B cell (primary cell): Measurements from ENCODE around the gene STEAP4. TPM values are rescaled to one million over a fixed set of nuclear protein-coding genes. Genes with fewer than 3 reads are reported as not detected.
"Not testable (repeated sequence)": the region's sequence is repeated elsewhere in the genome, so short reads cannot be mapped to it uniquely, and the experiment has no call there.

Experiments
- ATAC-seq: fragments of 200-7000 bp; cut with Tn5 transposase; one replicate; pipeline ENCODE4 v1.10.0; 2021; ENCODE audit warnings: low read depth, mild to moderate bottlenecking, moderate number of reproducible peaks, moderate library complexity
- CTCF ChIA-PET: fragments of 350-600 bp; sonication (Branson Sonifier 250); formaldehyde crosslinking; loops from one replicate; lab custom pipeline; 2021; ENCODE audit warnings: antibody characterized with exemption, inconsistent platforms; lab: Charles Lee
- POLR2A ChIA-PET: fragments of 350-600 bp; sonication (Branson Sonifier 250); formaldehyde crosslinking; loops from one replicate; lab custom pipeline; 2021; ENCODE audit warnings: antibody characterized with exemption; lab: Charles Lee
- DNase-seq: peaks from one replicate; pipeline ENCODE4 v3.0.0; 2013
- H2AFZ ChIP-seq: 2 replicates; pipeline ENCODE4 v1.6.1; 2012; ENCODE audit warnings: mild to moderate bottlenecking, low read depth, low read length; ENCODE audit not compliant: insufficient read depth, poor library complexity, severe bottlenecking
- H3K27ac ChIP-seq, 2 donors: 1 replicate in 1 of 2; 2 replicates in 1 of 2; pipeline ENCODE4 v1.5.1; 2012 to 2013; ENCODE audit warnings: low read length in 2 of 2, mild to moderate bottlenecking in 2 of 2, moderate library complexity in 1 of 2
- H3K27me3 ChIP-seq, 4 experiments: fragments of 200-600 bp in 1 of 4; sonication (generic) in 1 of 4; replicated peaks in 1 of 4; 1 replicate in 2 of 4; 2 replicates in 2 of 4; pipeline versions ENCODE4 v1.6.1 to v1.7.0; 2013 to 2016; ENCODE audit warnings: low read length in 3 of 4, mild to moderate bottlenecking in 2 of 4, mixed read lengths in 1 of 4, moderate library complexity in 1 of 4; ENCODE audit not compliant: insufficient read depth in 4 of 4, control insufficient read depth in 3 of 4; ENCODE audit errors: control extremely low read depth in 1 of 4
- H3K36me3 ChIP-seq, 2 experiments: replicated peaks in 1 of 2; 1 replicate in 1 of 2; 2 replicates in 1 of 2; pipeline versions ENCODE4 v1.6.1 to v1.7.1; 2013; ENCODE audit warnings: low read length in 1 of 2; ENCODE audit not compliant: insufficient read depth in 2 of 2, control insufficient read depth in 1 of 2; ENCODE audit errors: control extremely low read depth in 1 of 2, extremely low read depth in 1 of 2
- H3K4me1 ChIP-seq, 2 donors: fragments of 200-600 bp in 1 of 2; sonication (generic) in 1 of 2; 1 replicate in 1 of 2; 2 replicates in 1 of 2; pipeline versions ENCODE4 v1.5.1 to v1.6.1; 2013 to 2017; ENCODE audit warnings: low read length in 2 of 2; ENCODE audit not compliant: control insufficient read depth in 2 of 2, insufficient read depth in 2 of 2
- H3K4me2 ChIP-seq: replicated peaks from 2 replicates; pipeline ENCODE3; 2012; ENCODE audit warnings: mild to moderate bottlenecking, low read depth, low read length; ENCODE audit not compliant: poor library complexity, severe bottlenecking
- H3K4me3 ChIP-seq, 5 experiments: fragments of 200-600 bp in 1 of 5; sonication (generic) in 1 of 5; 1 replicate in 3 of 5; 2 replicates in 2 of 5; pipeline versions ENCODE4 v1.5.1 to v1.7.0; 2011 to 2016; ENCODE audit warnings: low read length in 4 of 5, mild to moderate bottlenecking in 4 of 5, low read depth in 2 of 5, control low read depth in 1 of 5, moderate library complexity in 1 of 5; ENCODE audit not compliant: insufficient read depth in 1 of 5; ENCODE audit errors: control extremely low read depth in 1 of 5, extremely low read depth in 1 of 5
- H3K79me2 ChIP-seq: fragments of 200-600 bp; sonication (generic); one replicate; pipeline ENCODE4 v1.6.0; 2016; ENCODE audit warnings: low read length; ENCODE audit not compliant: control insufficient read depth, insufficient read depth
- H3K9ac ChIP-seq: fragments of 200-600 bp; sonication (generic); 2 replicates; pipeline ENCODE4 v1.6.1; 2017; ENCODE audit warnings: mild to moderate bottlenecking, low read length, moderate library complexity
- H3K9me3 ChIP-seq, 3 donors: one replicate each; pipeline versions ENCODE4 v1.6.1 to v1.7.1; 2013; ENCODE audit warnings: low read length in 2 of 3; ENCODE audit not compliant: control insufficient read depth in 2 of 3, insufficient read depth in 1 of 3; ENCODE audit errors: control extremely low read depth in 1 of 3
- H4K20me1 ChIP-seq: 2 replicates; pipeline ENCODE4 v1.6.0; 2012; ENCODE audit warnings: mild to moderate bottlenecking, low read length; ENCODE audit not compliant: insufficient read depth, control insufficient read depth, poor library complexity, severe bottlenecking
- H3K27ac Mint-ChIP-seq: one replicate; pipeline ENCODE4 v1.8.0; 2021; ENCODE audit warnings: mixed read lengths
- H3K27me3 Mint-ChIP-seq: one replicate; pipeline ENCODE4 v1.8.0; 2021; ENCODE audit warnings: mixed read lengths
- H3K4me1 Mint-ChIP-seq: one replicate; pipeline ENCODE4 v1.8.0; 2021; ENCODE audit warnings: mixed read lengths
- H3K4me3 Mint-ChIP-seq: one replicate; pipeline ENCODE4 v1.8.0; 2021; ENCODE audit warnings: mixed read lengths
- H3K9me3 Mint-ChIP-seq: one replicate; pipeline ENCODE4 v1.8.0; 2022; ENCODE audit warnings: mixed read lengths; ENCODE audit not compliant: insufficient read depth
- EZH2 ChIP-seq: IDR thresholded peaks from 2 replicates; pipeline ENCODE4 v1.6.1; 2012; ENCODE audit warnings: borderline replicate concordance, low read depth, mild to moderate bottlenecking, moderate library complexity, low read length; ENCODE audit not compliant: insufficient read depth, poor library complexity, severe bottlenecking
- WGBS: methylation state at CpG from one replicate; pipeline ENCODE4 v1.1.5; 2013; ENCODE audit warnings: missing lambda C conversion rate; ENCODE audit not compliant: insufficient coverage; 5-methylcytosine and 5-hydroxymethylcytosine counted together
- intact Hi-C: fragments of 100-400 bp; cut with micrococcal nuclease; formaldehyde crosslinking; loops from one replicate; pipeline ENCODE4 v1.10.0; 2022
- polyA plus RNA-seq: library from polyadenylated mRNA; depleted of rRNA; stranded (reverse); fragments of >200 nt; gene quantifications from 2 replicates; pipeline ENCODE4 v1.2.3, GENCODE V29; 2012
- total RNA-seq, 2 donors: library from RNA; stranded (reverse); fragments of 120-200 nt in 1 of 2; gene quantifications; 1 replicate in 1 of 2; 2 replicates in 1 of 2; pipeline versions ENCODE4 v1.2.3 to v1.2.4, GENCODE V29; 2013 to 2022
- TF ChIP-seq, protein P1 (sequence below): fragments of 200-600 bp; IDR thresholded peaks from one replicate; pipeline ENCODE4 v1.8.0; 2022; ENCODE audit warnings: antibody characterized with exemption, mild to moderate bottlenecking

Gene STEAP4
- total and polyA plus RNA-seq, 2 donors (not counting 1 experiment from before 2014, with no cell fraction given), result 0.04 TPM; not detected in 1

DNA sequence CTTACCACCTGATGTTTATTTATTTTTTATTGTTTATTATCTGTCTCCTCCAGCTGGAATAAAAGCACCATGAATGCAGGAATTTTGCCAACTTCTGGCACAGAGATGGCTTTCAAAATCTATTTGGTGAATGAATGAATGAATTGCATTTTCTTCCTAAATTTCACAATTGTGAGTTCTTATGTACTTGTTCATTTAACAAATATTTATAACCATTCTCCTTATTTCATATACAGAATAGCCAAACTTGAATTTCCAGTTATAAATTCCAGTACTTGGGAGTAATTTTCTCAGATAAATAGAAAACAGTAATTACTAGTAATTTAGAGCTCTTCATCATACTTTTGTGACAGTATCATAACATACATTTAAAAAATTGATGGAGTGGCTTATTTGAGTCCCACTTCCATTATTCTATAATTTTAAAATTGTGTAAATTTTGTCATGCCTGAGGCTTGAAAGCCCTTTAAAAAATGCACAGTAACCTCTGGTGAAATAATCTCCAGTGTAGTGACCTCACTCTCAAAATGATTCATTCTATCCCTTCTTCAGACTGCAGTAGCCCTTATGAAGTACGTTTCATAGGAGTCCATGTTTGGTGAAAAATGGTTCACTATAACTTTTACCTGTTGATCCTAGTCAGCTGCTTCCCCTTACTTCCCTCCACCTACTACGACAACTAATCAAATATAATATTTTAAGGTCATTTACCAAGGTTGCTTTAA, 46.9 kb downstream of the STEAP4 start:
- no peak overlapping the region for H3K27ac Mint-ChIP-seq
- Histone ChIP-seq H3K4me2 (no peak overlapping the region), H3K9ac (no peak overlapping the region), H2AFZ (no peak overlapping the region), H3K79me2 (no peaks in the 10 kb centered on the region), H3K27me3 (peaks cover 0 to 2% (median 0%) of the 10 kb centered on the region in 4 experiments), H3K4me1 (no peaks in the 10 kb centered on the region), H4K20me1 (no peaks in the 10 kb centered on the region), H3K27ac (no peak overlapping the region), H3K9me3 (peaks cover 0 to 7% (median under 1%) of the 10 kb centered on the region in 3 donors), H3K4me3 (no peak overlapping the region), H3K36me3 (no peaks in the 10 kb centered on the region)
- H3K27me3 Mint-ChIP-seq, result peaks cover 17% of the 10 kb centered on the region
- ATAC-seq, result no peak
- H3K4me1 Mint-ChIP-seq, result no peaks in the 10 kb centered on the region
- peaks cover 2% of the 10 kb centered on the region for H3K9me3 Mint-ChIP-seq
- 80% methylated on average over 1 of the region's 2 CpGs for WGBS
- ChIA-PET POLR2A (no interaction called here), CTCF (no interaction called here)
- H3K4me3 Mint-ChIP-seq, result no peak overlapping the region
- intact Hi-C loops, result no loop called here
- TF ChIP-seq EZH2, result no peak
- TF ChIP-seq, protein P1, sequence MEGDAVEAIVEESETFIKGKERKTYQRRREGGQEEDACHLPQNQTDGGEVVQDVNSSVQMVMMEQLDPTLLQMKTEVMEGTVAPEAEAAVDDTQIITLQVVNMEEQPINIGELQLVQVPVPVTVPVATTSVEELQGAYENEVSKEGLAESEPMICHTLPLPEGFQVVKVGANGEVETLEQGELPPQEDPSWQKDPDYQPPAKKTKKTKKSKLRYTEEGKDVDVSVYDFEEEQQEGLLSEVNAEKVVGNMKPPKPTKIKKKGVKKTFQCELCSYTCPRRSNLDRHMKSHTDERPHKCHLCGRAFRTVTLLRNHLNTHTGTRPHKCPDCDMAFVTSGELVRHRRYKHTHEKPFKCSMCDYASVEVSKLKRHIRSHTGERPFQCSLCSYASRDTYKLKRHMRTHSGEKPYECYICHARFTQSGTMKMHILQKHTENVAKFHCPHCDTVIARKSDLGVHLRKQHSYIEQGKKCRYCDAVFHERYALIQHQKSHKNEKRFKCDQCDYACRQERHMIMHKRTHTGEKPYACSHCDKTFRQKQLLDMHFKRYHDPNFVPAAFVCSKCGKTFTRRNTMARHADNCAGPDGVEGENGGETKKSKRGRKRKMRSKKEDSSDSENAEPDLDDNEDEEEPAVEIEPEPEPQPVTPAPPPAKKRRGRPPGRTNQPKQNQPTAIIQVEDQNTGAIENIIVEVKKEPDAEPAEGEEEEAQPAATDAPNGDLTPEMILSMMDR, result no peak
- DNase-seq, result no peak

DNA sequence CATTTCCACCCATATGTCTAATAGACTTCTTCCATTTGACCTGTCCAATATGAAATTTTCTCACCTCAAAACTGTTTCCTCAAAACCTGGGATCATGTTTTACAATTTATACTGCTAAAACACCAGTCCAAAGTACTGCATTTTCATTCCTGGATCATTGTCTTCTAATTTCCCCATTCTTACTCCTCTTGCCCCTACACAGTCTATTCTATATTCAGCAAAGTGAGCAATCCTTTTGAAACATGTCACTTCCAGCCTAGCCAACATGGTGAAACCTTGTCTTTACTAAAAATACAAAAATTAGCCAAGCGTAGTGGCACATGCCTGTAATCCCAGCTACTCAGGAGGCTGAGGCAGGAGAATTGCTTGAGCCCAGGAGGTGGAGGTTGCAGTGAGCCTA, 48.4 kb downstream of the STEAP4 start:
- H3K79me2 ChIP-seq, H3K9ac ChIP-seq, intact Hi-C loops, H3K4me1 Mint-ChIP-seq, H3K4me3 Mint-ChIP-seq, ATAC-seq, H3K27me3 ChIP-seq, H3K36me3 ChIP-seq, DNase-seq, H3K4me3 ChIP-seq, H3K27ac Mint-ChIP-seq, H3K4me2 ChIP-seq, H2AFZ ChIP-seq, H3K4me1 ChIP-seq, CTCF ChIA-PET, H3K27ac ChIP-seq, POLR2A ChIA-PET, H4K20me1 ChIP-seq: not testable (repeated sequence)
- H3K9me3 Mint-ChIP-seq, result peaks cover 12% of the 10 kb centered on the region
- H3K27me3 Mint-ChIP-seq, result peaks cover 13% of the 10 kb centered on the region
- peaks cover under 1 to 15% (median 11%) of the 10 kb centered on the region in 3 donors for H3K9me3 ChIP-seq
- no CpG with 5 or more reads among the region's 1 CpG for WGBS
